DMS79 treated with DMSO at 0.1 percent for 48 hours (cell line): Measurements from ENCODE around the gene MARCHF3.
A peak's percentile ranks its signal among the peaks of the same experiment; 100 is the strongest.
"Not testable (repeated sequence)": the region's sequence is repeated elsewhere in the genome, so short reads cannot be mapped to it uniquely, and the experiment has no call there.

Source experiments
- DNase-seq: peaks from one replicate; lab custom pipeline; 2025; lab: John Stamatoyannopoulos, UW

Gene MARCHF3

DNA sequence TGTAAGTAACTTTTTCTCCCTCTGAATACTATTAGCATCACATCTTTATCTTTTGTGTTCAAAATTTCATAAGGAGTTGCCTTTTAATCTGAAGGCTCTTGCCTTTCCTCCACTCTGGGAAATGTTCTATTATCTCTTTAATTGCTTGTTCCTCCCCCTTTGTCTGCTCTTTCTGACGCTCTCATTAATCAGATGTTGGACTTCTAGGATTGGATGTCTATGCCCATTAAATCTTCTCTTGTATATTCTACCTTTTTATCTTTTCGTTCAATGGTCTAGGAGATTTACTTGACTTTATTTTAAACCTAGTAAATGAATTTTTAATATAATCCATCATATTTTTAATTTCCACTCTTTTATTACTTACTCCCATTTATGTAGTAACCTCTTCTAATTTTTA is 76.7 kb downstream of the MARCHF3 start:
- DNase-seq: no peak

DNA sequence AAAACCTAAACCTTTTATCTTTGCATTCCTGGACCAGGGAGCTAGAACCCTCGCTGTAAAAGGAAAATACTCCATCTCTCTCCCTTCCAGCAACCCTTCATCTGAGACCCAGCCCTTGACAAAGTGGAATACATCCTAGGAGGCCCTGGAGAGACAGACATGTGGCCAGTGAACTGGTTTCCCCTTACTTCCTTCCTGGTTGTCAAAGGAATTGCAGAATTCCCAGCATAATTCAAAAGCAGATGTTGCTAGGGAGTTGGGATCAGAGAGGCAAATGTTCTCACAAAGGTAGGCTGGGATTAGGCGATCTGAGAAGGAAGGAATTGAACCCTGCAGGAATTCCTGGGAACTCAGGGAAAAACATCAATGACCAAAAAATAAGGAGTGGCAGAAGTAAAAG is 80.9 kb downstream of the MARCHF3 start:
- DNase-seq: no peak

GRCh38 chr5:126948453-126948852 is 81.9 kb downstream of the MARCHF3 start:
- no peak for DNase-seq

DNA sequence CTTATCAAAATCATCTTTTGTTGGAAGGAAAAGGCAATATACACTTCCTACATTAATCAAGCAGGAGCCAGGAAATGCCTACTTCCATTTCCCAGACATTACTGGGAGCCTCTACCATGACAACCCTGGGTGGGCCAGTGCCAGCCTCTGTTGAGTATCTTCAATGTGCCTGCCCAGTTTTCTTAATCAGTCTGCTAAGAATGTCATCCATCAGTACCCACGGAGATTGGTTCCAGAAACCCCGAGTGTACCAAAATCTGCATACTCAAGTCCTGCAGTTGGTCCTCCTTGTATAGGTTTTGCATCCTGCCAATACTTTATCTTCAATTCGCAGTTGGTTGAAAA is 82.4 kb downstream of the MARCHF3 start:
- no peak for DNase-seq

GRCh38 chr5:126947146-126948010 is 83.0 kb downstream of the MARCHF3 start:
- DNase-seq: no peak

DNA sequence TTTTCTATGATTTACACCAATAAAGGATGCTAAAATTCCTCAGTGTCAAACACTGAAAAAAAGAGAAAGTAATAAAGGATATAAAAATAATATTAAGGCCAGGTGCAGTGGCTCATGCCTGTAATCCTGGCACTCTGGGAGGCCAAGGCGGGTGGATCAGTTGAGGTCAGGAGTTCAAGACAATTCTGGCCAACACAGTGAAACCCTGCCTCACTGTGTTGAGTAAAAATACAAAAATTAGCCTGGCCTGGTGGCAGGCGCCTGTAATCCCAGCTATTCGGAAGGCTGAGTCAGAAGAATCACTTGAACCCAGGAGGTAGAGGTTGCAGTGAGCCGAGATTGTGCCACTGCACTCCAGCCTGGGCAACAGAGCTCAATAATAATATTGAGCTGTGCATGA is 87.5 kb downstream of the MARCHF3 start:
- DNase-seq: not testable (repeated sequence)

DNA sequence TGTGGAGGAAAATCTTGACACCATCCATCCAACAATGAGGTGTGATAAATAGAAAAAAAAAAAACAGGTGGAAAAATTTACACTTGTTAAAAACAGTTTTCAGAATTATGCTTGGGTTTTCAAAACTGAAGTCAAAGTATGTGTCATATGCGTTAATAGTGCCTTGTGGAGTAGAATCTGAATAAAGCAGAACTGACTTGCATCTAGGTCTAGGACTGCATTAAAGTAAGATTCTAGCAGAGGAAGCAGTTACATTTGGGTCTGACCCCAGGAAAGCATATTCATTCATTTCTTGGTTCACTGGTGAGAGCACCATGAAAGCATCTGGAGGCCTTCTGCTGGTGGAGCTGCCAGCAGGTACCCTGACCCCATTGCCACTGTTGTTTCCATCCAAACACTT is 89.0 kb downstream of the MARCHF3 start:
- no peak for DNase-seq

GRCh38 chr5:126939887-126940286 is 90.5 kb downstream of the MARCHF3 start:
- DNase-seq: no peak

DNA sequence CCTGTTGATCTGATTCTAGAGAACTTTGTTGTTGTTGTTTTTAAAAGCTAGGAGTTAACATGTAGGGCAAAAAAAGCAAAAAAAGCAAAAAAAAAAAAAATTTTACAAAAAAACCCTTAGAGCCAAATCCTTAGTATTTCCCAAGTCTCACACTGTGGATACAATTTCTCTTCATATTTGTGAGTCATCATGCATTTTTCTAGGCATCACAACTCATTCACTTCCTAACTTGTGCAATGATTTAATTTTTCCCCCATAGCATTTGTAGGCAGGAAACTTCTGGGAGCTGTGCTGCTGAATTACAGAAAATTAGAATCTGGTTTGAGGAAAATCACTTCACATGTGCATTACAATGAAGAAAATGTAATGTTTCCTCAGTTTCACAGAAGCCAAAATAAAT is 91.9 kb downstream of the MARCHF3 start:
- DNase-seq: no peak

DNA sequence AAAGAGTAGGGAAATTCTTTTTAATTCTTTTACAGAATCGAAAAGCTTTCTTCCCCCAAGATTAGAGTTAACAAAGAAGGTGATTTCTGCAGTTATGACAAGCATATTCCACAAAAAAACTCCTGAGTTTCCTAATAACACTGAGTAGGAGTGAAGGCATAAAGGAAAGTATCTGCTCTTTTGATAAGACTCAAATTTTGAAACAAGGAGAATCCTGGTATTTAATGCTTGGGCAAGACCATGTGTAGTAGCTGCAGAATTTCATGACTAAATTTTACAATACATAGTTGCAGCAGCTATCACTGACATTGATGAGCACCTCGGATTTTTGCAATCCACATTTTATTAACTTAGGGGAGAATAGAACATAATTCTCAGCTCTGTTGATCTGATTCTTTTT is 92.6 kb downstream of the MARCHF3 start:
- no peak for DNase-seq

GRCh38 chr5:126936775-126937418 is 93.5 kb downstream of the MARCHF3 start:
- no peak for DNase-seq

DNA sequence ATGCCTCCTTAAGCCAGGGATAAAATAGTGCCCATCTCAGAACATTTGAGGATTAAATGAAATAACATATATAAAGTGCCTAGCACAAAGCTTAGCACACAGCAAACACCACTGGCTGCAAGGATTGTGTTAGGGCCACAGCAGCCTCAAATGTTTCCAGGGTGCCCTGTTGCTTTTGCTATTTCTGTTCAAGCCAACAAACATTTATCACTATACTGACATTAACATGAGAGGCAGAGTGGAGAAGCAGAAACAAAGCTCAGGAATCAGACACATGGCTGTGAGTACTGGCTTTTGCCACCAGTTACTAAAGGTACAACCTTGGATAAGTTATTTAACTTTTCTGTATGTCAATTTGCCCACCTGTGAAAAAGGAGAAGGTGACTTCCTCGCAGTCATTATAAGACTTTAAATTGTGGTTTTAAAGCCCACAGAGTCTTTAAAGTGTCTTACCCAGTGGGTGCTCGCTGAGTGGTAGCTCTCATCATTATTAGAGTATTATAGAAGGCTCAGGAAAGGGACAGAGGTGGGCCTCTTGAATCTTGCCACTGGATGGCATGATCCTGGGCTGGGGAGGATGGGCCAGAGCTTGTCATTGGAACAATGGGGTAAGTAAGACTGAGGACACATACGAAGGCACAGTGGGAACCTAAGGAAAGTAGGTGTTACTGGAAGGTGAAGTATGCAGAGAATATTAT is 98.2 kb downstream of the MARCHF3 start:
- no peak for DNase-seq

DNA sequence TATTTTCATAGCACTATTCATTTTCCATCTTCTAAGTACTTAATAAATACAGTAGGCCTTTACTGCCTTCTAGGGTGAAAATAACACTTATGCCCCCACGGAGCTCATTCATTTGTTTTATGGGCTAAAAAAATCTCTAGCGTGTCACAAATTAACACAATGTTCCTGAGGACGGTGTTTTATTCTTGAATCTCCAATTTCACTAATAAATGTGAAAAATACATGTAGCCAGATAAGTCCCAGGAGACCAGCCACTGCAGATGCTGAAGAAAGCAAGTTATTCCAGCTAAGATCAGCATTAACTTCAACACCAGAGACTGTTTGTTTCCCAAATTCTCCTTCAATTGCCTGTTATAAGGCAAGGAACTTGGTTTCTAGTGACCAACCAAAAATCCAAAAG is 102.3 kb downstream of the MARCHF3 start:
- DNase-seq: no peak

DNA sequence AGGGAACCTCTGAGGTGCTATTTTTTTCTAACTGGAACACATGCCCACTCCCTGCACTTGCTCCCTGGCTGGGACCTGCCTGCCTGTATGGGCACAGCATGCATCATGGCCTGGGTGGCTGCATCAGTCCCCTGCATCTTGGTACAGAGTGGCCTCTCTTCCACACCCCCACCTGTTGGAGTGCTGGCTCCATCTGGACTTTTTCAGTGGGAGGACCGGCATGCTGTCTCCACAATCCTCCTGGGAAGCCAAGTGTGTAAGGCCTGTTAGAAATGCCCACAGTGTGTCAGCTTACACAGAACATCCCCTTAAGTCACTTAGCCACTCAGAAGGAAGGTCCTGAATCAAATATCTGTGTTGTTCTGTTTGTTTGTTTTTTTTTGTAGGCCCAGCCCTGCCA is 102.9 kb downstream of the MARCHF3 start:
- no peak for DNase-seq

GRCh38 chr5:126926187-126926586 is 104.2 kb downstream of the MARCHF3 start:
- no peak for DNase-seq

DNA sequence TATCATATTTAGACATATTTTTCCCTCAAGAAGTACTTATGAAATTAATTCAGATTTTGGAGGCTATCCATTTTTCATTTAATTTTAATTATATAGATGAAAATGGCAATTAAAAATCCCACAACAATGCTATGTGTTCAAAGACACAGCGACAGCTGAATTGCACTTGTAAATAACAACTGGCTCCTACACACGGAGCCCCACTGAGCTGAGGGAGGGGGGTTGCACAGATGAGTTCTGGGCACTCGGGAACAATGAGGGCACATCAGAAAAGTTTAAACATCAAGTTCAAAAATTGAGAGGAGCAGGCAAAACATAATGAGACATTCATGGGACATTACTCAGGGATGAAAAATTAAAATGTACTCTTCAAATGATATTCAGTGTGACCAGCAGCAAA is 104.9 kb downstream of the MARCHF3 start:
- DNase-seq: no peak

DNA sequence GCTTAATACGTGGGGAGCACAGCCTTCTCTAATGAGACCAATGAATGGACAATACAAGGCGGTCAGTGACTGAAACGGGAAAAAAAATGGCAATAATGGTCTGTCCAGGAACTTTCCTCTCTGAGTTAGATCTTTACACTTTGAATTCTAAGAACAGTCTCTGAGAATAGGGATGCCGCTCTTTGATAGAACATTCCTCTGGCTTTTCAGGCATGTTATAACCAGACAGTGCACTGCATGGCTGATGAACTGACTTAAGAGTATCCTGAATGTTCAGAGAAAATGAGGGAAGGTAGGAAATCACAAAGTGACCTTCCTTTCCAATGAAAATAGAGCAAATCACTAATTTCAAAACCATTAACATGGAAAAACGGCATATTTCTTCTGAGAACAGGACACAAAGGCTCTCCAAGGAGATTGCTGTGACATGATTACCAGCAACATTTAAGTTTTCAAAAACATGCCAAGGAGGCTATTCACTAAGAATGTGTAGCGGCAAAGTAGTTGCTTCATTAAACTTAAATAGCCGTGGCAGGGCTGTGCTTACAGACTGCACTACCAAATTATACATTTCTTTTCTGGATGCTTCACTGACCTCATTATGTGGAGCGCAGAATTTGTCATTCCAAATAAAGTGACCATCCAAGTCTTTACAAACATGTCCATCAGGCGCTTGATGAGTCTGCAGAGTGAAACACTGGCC is 105.9 kb downstream of the MARCHF3 start:
- no peak for DNase-seq

GRCh38 chr5:126921241-126922091 is 108.9 kb downstream of the MARCHF3 start:
- DNase-seq: peak; percentile 19

DNA sequence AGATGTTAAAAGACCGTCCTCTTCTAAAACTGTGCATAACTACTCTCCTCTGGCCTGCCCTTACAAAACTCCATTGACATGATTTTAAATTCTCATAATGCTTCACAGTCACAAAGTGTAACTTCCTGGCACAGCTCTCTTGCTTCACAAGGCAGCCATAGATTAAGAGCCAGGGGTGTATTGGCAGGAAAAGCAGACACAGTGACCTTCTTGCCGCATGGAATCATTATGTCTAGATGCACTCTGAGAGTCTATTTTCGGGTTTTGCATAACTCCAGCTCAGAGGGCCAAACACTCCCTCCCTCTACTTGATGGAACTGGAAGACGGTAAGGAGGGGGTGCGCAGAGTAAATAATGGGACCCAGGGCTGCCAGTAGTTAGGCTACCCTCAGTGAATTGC is 110.1 kb downstream of the MARCHF3 start:
- DNase-seq: no peak

- no peak for DNase-seq
Observed at GRCh38 chr5:126919566-126919965, 110.8 kb downstream of the MARCHF3 start.

DNA sequence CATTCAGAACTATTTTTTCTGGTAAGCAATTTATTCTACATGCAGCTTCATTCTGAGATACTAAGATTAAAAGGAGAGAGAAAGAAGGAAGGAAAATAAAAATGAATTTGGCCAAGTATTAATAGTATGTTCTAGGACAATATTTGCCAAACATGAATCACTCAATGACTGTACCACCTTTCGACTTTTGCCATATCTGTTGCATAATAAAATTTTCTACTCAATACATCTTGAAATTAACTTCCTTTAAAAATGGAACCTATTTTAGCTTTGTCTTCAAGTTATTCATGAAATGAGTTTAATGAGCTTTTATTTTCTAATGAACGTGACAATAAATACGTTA is 111.8 kb downstream of the MARCHF3 start:
- DNase-seq: no peak
